ENCODE data around the gene SLC5A11.
A peak's percentile ranks its signal among the peaks of the same experiment; 100 is the strongest.
"Not testable (repeated sequence)": the region's sequence is repeated elsewhere in the genome, so short reads cannot be mapped to it uniquely, and the experiment has no call there.

The SLC5A11 gene

GRCh38 chr16:24810951-24811843 lies 34.6 kb upstream of the SLC5A11 start:
- TF ChIP-seq, protein P1, sequence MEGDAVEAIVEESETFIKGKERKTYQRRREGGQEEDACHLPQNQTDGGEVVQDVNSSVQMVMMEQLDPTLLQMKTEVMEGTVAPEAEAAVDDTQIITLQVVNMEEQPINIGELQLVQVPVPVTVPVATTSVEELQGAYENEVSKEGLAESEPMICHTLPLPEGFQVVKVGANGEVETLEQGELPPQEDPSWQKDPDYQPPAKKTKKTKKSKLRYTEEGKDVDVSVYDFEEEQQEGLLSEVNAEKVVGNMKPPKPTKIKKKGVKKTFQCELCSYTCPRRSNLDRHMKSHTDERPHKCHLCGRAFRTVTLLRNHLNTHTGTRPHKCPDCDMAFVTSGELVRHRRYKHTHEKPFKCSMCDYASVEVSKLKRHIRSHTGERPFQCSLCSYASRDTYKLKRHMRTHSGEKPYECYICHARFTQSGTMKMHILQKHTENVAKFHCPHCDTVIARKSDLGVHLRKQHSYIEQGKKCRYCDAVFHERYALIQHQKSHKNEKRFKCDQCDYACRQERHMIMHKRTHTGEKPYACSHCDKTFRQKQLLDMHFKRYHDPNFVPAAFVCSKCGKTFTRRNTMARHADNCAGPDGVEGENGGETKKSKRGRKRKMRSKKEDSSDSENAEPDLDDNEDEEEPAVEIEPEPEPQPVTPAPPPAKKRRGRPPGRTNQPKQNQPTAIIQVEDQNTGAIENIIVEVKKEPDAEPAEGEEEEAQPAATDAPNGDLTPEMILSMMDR (conservative IDR thresholded peaks at IDR 0.05; ENCODE audit: control insufficient read depth, insufficient read depth, low read depth, low read length) = no peak
- no peak overlapping the region for H3K4me3 ChIP-seq (ENCODE audit: control insufficient read depth, low read depth, low read length)
- no peak for DNase-seq (ENCODE audit: low read depth)

DNA sequence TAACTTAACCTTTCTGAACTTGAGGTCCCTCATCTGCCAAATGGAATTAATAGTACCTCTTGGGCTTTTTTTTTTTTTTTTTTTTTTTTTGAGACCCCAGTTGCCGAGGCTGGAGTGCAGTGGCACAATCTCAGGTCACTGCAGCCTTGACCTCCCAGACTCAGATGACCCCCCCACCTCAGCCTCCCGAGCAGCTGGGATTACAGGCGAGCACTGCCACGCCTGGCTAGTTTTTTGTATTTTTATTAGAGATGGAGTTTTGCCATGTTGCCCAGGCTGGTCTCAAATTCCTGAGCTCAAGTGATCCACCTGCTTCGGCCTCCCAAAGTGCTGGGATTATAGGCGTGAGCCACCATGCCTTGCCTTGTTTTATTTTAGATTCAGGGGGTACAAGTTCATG lies 33.0 kb upstream of the SLC5A11 start:
- not testable (repeated sequence) for H3K4me3 ChIP-seq (ENCODE audit: control insufficient read depth, low read depth, low read length); DNase-seq (ENCODE audit: low read depth)

DNA sequence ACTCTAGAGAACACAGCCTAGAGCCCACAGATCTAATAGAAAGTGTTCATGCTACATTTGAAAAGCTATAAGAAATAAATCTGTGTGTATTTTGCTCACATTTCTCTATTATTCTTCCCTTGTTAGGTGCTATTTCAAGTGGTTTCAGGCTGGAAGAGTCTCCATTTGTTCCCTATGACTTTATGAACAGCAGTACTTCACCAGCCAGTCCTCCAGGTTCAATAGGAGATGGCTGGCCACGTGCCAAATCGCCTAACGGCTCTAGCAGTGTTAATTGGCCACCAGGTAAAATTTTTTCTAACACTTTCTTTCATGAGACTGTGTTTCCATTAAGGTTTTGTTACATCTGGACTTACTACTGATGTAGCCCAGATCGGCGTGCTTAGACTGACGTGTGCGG lies 30.7 kb upstream of the SLC5A11 start:
- DNase-seq (ENCODE audit: low read depth) = no peak
- TF ChIP-seq, protein P1 (conservative IDR thresholded peaks at IDR 0.05; ENCODE audit: control insufficient read depth, insufficient read depth, low read depth, low read length) = no peak
- no peak overlapping the region for H3K4me3 ChIP-seq (ENCODE audit: control insufficient read depth, low read depth, low read length)

DNA sequence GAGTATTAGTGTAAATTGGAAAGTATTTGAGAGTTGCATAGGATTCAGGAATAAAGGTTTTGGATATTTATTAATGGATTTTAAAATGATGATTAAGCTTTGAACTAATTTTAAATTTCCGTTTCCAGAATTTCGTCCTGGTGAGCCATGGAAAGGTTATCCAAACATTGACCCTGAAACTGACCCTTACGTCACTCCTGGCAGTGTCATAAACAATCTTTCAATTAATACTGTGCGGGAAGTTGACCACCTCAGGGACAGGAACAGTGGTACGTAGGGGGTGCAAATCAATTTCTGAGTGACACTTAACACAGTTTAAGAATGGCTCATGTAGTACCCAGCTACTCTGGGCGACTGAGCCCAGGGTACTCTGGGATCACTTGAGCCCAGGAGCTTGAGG lies 29.1 kb upstream of the SLC5A11 start:
- no peak for DNase-seq (ENCODE audit: low read depth)

DNA sequence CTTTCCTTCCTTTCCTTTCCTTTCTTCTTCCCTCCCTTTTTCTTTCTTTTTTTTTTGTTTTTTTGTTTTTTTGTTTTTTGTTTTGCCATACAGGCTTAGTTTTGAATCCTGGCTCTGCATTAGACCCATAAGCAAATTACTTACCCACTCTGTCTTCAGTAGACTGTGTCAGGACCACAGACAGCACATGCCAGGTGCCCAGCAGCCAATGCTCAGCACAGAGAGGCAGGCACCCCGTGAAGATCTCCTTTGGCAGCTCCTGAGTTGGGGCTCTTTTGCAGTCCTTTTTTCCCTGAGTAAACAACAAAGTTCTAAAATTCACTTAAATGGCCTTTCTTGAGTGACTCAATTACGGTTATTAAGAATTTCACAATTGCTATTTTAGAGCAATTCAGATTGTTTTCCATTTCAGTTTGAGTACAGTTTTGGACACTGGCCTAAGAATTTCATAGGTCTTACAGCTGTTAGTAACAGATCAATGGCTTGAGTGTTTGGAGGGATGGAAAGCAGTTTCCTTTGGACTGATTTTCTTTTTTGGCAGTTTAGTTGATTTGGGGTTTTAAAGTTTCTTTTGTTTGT lies 26.2 kb upstream of the SLC5A11 start:
- TF ChIP-seq, protein P1 (conservative IDR thresholded peaks at IDR 0.05; ENCODE audit: control insufficient read depth, insufficient read depth, low read depth, low read length) = no peak
- H3K4me3 ChIP-seq (ENCODE audit: control insufficient read depth, low read depth, low read length) = no peak overlapping the region
- peak; percentile 59 for DNase-seq (ENCODE audit: low read depth)

More for the DNA sequence above, 29.1 kb upstream of the SLC5A11 start:
- TF ChIP-seq, protein P1 (conservative IDR thresholded peaks at IDR 0.05; ENCODE audit: control insufficient read depth, insufficient read depth, low read depth, low read length) = no peak
- H3K4me3 ChIP-seq (ENCODE audit: control insufficient read depth, low read depth, low read length) = no peak overlapping the region

DNA sequence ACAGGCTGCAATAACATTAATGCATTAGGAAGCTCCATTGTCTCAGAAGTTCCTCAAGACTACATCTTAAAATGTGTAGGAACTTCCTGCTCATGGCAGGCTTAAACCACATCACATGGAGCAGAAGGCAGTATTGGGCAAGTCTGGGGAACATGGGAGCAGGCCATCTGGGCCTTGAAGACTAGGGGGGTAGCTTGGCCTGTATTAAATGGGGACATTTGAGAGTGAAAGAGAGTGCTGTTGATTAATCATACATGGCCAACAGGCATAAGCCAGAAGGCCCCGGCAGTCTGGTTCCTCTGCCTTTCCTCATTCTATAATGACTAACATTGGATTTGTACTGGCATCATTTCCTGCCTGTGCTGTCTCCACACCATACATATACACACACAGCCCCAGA lies 25.2 kb upstream of the SLC5A11 start:
- TF ChIP-seq, protein P1 (conservative IDR thresholded peaks at IDR 0.05; ENCODE audit: control insufficient read depth, insufficient read depth, low read depth, low read length) = no peak
- H3K4me3 ChIP-seq (ENCODE audit: control insufficient read depth, low read depth, low read length) = no peak overlapping the region
- DNase-seq (ENCODE audit: low read depth) = peak; percentile 57

GRCh38 chr16:24821129-24821528 lies 24.6 kb upstream of the SLC5A11 start:
- DNase-seq (ENCODE audit: low read depth) = no peak
- TF ChIP-seq, protein P1 (conservative IDR thresholded peaks at IDR 0.05; ENCODE audit: control insufficient read depth, insufficient read depth, low read depth, low read length) = no peak
- no peak overlapping the region for H3K4me3 ChIP-seq (ENCODE audit: control insufficient read depth, low read depth, low read length)
